ENCODE measurements around the gene MOK.

Gene MOK

DNA sequence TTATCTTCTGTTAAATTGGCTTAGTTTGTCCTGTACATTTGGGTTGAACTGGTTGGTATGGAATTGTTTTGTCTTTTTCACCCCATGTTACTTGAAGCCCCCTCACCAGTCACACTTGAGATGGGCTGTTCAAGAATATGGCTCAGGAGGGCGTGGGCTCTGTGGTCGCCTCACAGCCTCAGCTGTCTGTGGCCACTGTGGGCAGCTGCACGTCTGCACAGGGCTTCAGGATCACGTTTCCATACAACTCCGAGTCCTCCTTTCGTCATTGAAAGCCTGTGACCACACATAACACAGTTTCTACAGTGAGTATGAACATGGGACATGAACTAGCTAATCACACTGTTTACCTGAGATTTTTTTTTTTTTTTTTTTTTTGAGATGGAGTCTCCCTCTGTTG, 81.3 kb downstream of the MOK start:
- DNase-seq (ENCODE audit: low read depth), result no peak

GRCh38 chr14:102222751-102223150, 82.2 kb downstream of the MOK start:
- DNase-seq (ENCODE audit: low read depth), result no peak

DNA sequence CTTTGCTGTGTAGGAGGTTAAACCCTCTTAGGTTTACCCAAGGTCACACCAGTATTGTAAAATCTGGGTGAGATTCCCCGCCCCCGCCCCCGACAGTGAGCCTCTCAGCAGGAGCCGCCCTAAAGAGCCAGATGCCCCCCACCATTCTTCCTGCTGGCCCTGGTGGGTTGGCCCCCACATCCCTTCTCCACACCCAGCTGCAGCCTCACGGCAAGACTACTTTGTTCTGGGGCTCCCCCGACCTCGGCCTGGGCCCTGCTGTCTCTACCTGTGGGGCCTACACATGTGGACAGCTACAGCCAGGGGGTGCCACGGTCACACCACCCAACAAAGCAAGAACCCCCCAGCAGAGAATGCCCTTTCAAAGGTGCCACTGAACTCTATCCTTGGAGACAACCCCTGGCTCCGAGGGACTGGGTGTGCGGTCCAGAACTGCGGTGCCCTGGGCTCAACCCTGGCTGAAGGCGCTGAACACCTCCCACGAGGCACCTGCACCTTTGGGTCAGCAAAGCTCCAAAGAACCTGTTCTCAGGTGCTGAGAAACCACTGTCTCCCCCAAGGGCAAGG, 82.9 kb downstream of the MOK start:
- DNase-seq (ENCODE audit: low read depth), result no peak

GRCh38 chr14:102221026-102221425, 83.9 kb downstream of the MOK start:
- no peak for DNase-seq (ENCODE audit: low read depth)

GRCh38 chr14:102220031-102220430, 84.9 kb downstream of the MOK start:
- no peak for DNase-seq (ENCODE audit: low read depth)

DNA sequence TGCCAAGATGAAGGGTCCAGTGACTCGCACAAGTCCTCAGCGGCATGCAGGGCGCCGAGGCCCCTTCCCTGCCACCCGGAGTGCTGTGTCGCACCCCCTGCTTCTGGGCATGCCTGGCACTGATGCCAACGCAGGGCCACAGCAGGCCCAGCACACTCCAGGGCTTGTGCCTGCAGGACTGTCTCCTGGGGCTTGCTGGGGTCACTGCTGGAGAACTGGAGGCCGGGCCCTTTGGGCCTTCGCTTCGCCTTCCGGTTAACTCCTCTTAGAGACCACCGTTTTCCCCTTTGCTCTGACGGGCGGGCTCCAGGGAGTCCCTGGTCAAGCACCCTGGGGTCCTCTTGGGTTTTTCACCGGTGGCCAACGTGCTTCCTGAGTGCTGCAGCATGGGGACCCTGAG, 85.6 kb downstream of the MOK start:
- no peak for DNase-seq (ENCODE audit: low read depth)

DNA sequence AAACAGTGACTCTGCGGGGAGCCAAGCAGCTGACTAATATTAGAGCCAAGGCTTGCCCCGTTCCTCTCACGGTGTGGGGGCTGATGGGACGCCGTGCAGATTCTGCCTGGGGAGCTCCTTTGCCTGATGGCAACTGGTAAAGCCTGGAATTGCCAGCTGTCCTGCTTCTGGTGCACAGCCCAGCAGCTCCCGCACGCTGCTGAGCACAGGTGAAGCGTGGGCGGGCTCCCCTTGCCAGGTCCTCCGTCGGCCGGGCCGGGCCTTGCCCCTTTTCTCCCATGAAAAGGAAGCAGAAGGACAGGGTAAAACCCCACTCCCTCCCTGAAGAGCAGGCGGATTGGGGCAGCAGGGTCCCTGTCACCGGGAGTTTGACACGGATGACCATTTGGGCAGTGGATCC, 86.3 kb downstream of the MOK start:
- no peak for DNase-seq (ENCODE audit: low read depth)

GRCh38 chr14:102217987-102218421, 87.0 kb downstream of the MOK start:
- DNase-seq (ENCODE audit: low read depth), result no peak

DNA sequence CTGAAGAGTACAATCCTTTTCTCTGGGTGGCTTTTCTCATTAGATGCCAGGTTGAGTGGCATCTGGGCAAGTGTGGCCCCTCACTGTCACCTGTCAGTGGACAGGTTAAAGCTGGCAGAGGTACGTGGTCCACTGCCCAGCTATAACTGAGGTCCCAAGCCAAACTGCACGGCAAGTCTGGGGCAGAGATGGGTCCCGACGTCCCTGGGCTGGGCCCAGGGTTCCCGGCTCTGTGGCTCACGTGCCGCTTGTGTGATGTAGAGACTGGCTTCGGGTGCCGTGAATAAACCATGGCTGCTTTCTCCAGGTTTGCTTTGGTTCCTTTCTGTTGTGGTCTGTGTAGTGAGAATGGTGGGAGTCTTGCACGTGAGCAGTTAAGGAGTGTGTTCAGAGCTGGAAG, 87.6 kb downstream of the MOK start:
- no peak for DNase-seq (ENCODE audit: low read depth)

GRCh38 chr14:102215576-102216250, 89.3 kb downstream of the MOK start:
- no peak for DNase-seq (ENCODE audit: low read depth)

- DNase-seq (ENCODE audit: low read depth), result no peak
Measured at GRCh38 chr14:102215071-102215470, 89.9 kb downstream of the MOK start.

- DNase-seq (ENCODE audit: low read depth), result no peak
Measured at GRCh38 chr14:102213984-102214658, 90.8 kb downstream of the MOK start.

DNA sequence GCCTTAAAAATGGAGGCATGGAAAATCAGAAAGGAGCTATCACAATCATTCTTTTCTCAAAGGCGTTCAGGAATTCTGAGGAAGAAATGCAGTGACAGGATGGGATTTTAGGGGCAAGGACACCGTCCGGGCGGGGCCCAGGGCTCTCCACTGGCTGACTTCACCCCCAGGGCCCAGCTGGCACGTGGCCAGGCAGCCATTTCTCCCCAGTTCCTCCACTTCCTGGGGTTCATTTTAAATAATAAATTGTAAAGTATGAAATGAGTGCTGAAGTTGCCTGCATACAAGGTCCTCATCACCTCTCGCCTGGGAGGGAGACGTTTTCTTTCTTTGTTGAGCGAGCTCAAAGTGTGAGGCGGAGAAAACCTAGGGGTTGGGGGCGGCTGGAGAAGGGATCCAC, 91.5 kb downstream of the MOK start:
- no peak for DNase-seq (ENCODE audit: low read depth)

DNA sequence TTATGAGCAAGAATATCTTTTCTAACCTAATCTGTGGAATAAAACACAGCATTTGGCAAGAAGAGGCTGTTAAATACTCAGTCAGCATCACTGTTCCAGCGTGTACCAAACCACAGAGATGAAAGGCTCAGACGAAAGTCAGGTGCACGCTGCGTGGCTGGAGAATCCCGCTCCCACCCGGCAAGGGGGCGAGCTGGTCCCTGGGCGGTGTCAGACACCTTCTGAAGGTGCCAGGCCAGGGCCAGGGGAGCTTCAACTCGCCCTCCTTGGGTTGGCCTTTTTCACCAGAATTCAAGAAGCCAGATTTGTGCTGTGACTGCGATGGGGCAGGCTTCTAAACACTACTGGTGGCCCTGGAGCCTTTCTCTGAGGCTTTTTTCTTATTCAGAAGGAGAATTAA, 92.1 kb downstream of the MOK start:
- DNase-seq (ENCODE audit: low read depth), result no peak

- DNase-seq (ENCODE audit: low read depth), result no peak
Measured at GRCh38 chr14:102212356-102212755, 92.6 kb downstream of the MOK start.

GRCh38 chr14:102211240-102211639, 93.7 kb downstream of the MOK start:
- DNase-seq (ENCODE audit: low read depth), result no peak

- DNase-seq (ENCODE audit: low read depth), result no peak
Measured at GRCh38 chr14:102210421-102211042, 94.4 kb downstream of the MOK start.

- no peak for DNase-seq (ENCODE audit: low read depth)
Measured at GRCh38 chr14:102209224-102209966, 95.6 kb downstream of the MOK start.

GRCh38 chr14:102208741-102209140, 96.2 kb downstream of the MOK start:
- DNase-seq (ENCODE audit: low read depth), result no peak

DNA sequence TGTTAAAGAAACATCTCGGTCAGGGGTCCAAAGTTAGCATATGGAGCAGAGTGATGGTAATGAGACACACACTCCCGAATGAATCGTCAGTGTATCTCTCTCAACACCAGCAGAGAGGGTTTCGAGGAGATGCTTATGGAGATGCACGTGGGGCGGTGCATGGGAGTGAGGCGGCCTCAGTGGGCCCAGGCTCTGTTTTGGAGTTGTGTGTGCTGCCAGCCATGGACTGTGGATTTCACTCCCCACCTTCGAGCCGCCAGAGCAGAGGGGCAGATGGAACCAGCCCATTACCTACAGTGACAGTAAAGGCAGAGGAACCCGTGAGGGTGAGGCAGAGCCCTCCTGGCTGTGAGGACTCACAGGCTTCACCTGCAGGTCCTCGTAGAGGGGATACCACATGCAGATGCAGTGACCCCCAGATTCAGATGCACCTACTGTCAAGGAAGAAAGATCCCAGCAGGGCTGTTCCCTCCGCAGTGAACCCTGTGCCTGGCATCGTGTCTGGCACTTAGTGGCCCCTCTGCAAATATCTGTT, 97.1 kb downstream of the MOK start:
- DNase-seq (ENCODE audit: low read depth), result no peak

- DNase-seq (ENCODE audit: low read depth), result no peak
Measured at GRCh38 chr14:102206918-102207317, 98.0 kb downstream of the MOK start.

- DNase-seq (ENCODE audit: low read depth), result no peak
Measured at GRCh38 chr14:102205560-102205959, 99.4 kb downstream of the MOK start.
